Measurements from ENCODE around the gene SLC26A4.

SLC26A4 gene

DNA sequence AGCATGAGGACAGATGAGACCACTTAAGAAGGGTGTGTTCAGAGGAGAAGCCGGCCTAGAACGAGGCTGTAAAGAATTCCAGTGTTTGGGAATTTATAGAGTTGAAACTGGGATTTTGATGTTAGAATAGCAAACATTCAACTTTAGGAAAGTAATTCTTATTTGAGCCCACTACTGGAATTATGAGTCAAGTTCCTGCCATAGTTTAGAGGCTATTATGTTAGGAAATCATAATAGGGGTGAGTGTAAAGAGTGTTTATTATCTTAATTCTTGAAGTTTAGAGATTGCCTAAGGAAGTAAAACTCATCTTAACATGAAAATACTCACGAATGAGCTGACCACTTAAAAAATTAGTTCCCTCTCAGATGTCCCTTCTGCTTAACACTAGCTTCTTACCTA lies 85.4 kb downstream of the SLC26A4 start:
- no peak for DNase-seq (ENCODE audit: low read depth)

GRCh38 chr7:107751113-107751512 lies 90.5 kb downstream of the SLC26A4 start:
- no peak for DNase-seq (ENCODE audit: low read depth)

DNA sequence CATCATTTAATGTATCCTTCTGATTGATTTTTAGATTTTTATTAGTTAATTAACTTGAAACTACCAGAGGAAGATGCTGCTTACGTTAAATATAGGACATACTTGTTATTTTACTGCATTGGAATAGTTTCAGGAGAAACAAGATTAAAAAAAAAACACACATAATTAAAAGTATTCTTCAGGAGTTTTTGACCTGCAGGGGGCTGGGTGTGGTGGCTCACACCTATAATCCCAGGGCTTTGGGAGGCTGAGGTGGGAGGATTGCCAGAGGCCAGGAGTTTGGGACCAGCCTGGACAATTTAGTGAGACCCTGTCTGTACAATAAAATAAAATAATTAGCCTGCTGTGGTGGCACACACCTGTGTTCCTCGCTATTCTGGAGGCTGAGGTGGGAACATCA lies 94.0 kb downstream of the SLC26A4 start:
- DNase-seq (ENCODE audit: low read depth), result no peak

GRCh38 chr7:107758667-107759066 lies 98.0 kb downstream of the SLC26A4 start:
- no peak for DNase-seq (ENCODE audit: low read depth)

GRCh38 chr7:107767391-107767790 lies 106.8 kb downstream of the SLC26A4 start:
- DNase-seq (ENCODE audit: low read depth), result no peak

Measured in activated T-cell treated with anti-CD3 and anti-CD28 coated beads for 1 hour (primary cell).